HG02571 (cell line): ENCODE measurements around the gene PARP8.
A peak's percentile ranks its signal among the peaks of the same experiment; 100 is the strongest.

Experiments used
- ATAC-seq: cut with Tn5 transposase; IDR thresholded peaks from one replicate; pipeline ENCODE4 v1.9.1; 2021; ENCODE audit warnings: mild to moderate bottlenecking, moderate library complexity; ENCODE audit not compliant: unreplicated experiment

PARP8 gene

DNA sequence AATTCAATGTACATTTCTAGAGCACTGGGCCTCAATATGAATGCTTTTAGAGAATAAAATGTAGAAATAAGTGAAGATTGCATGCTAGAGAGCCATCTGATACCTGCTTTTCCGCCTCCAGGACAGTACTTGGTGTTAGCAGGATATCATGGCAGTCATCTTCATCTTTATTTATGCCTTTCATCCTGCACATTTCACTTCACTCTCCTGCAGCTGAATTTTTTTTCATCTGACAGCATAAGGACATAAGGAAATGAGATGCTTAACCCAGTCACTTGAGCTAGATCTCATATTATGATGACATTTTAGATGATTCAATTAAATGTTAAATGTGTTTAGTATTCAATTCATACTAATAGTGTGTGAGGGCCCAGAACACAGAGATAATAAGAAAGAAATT, 162.6 kb downstream of the PARP8 start:
- ATAC-seq: no peak

GRCh38 chr5:50832657-50833284, 166.3 kb downstream of the PARP8 start:
- ATAC-seq: no peak

GRCh38 chr5:50836356-50836755, 169.9 kb downstream of the PARP8 start:
- ATAC-seq: no peak

DNA sequence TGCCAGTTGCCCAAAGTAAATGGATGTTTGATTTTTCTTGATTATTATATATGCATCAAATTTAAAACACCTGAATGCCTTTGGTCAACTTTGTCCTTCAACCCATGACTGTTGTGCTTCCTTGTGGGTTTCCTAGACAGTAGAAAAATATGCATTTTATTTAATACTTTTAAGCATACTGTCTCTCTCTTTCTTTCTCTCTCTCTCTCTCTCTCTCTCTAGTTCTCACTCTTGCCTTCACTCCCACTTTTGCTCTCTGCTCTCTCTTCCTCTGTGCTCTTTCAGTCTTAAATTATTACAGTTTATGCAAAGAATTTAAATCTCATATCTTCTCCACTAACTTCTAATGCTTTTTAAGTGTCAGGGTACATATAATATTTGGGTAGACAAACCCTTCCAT, 173.0 kb downstream of the PARP8 start:
- no peak for ATAC-seq

DNA sequence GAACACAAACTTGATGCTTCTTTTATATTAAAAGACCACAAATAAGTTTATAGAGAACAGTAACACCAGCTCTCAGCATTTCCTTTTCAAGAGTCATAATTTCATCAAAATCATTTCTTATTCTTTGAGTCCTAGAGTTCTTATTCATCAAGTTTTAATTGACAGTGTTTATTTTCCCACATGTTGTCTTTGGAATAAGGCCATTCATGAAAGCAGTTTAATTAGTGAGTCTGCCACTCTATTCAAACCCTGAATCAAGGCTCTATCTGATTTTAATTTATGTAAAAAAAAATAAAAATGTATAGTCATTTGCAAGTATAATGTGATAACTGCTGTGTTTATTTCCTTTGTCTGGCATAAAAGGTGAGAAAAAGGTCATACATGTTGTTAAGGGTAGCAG, 176.7 kb downstream of the PARP8 start:
- ATAC-seq: no peak

- no peak for ATAC-seq
These were observed 179.8 kb downstream of the PARP8 start for GRCh38 chr5:50846261-50846660.

- no peak for ATAC-seq
These were observed 183.1 kb downstream of the PARP8 start for GRCh38 chr5:50849554-50849953.

GRCh38 chr5:50853151-50853550, 186.7 kb downstream of the PARP8 start:
- peak; percentile 61 for ATAC-seq

DNA sequence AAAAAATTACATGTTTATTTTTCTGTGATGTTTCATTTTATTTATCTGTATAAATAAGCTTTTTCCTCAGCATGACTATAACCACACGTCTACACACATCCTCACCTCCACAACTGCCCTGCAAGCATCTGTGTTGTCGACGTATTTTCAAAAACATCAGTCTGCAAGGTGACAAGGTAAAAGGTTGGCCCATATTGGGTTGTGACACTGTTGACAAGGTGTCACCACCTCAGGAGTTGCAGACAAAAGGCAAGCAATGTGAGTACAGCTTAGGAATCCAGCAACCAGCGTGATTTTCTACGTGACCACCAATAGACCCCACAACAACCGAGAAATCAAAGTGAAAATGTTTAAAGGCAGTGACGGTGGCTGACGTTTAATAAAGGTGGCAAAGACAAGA, 187.6 kb downstream of the PARP8 start:
- ATAC-seq: no peak

DNA sequence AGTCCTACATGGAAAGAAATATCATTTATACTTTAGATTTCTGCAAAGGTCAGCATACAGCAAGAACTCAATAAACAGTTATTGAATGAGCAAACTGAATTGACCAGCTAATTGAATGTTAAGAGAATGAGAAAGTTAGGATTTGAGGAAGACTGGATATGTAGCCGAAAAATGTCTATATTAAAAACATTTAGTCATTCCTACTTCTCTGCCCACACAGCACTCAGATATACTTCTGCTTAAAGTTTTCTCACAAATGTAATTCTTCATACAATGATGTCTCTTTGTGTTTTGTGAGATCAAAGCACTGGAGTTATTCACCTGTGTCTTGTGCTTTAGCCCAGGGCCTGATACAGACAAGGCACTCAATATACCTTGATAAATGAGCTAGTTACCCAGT, 188.6 kb downstream of the PARP8 start:
- no peak for ATAC-seq

DNA sequence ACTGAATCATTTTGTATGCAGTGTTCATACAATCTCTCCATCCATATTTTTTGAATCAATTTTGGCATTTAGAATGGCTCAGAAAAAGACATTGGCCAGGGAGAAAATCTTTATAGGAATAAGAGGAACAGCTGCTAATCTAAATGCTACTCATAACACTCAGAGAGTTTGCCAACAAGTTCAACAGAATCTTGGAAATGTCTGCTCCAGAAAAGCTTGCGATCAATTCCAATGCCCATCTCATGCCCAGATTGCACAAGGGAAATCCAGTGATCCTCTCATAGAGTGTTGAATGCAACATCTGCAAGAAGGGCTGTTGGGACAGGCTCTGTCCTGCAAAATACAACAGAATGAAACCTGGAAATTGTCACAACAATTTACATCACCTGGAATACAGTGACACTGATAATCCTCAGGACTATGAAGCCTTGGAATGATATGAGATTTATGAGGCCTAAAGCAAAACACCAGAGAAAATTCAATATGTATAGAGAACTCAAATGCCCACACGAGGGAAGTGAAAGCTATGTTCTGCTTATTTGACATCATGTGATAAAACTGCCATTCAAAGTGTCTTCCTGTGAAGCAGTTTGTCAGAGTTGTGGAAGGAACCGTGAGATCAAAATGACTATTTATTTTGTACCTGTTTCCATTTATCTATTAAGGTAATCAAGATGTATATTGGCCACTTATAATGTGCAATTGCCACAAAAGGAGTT, 190.1 kb downstream of the PARP8 start:
- ATAC-seq: peak; percentile 67

GRCh38 chr5:50863534-50864170, 197.2 kb downstream of the PARP8 start:
- ATAC-seq: no peak

GRCh38 chr5:50864466-50864865, 198.0 kb downstream of the PARP8 start:
- no peak for ATAC-seq

DNA sequence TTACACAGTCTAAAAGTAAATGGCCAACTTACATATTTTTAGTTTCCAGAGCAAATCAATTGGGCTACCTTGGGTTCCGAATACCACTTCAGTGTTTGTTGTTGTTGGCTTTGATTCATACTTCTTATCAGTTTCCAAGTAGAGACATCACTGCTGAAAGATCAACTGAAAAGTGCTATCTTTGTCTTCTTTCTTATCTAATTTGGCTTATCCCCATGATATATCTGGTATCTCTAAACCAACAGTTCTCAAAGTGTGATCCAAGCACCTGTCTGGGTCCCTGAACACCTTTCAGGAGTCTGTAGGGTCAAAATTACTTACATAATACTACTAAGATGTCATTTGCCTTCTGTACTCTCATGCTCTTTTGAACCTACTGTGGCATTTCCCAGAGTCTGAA, 200.0 kb downstream of the PARP8 start:
- no peak for ATAC-seq

DNA sequence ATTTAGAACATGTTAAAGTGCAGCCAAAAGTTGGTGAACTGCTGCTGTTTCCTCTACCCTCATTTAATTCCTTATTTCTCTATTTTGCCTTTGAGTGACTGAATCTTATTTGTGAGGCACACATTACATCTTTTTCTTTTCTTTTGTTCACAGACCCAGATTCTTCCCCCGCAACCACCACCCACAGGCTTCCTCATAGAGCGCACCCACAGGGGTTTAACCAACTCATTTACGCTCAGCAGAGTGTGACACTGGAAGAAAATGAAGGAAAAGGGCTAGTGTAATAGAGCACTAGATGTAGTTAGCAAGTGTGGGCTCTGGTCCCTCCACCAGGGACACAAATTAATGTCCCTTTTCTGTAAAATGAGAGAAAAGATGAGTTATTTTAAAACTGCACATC, 200.7 kb downstream of the PARP8 start:
- no peak for ATAC-seq

GRCh38 chr5:50873595-50874277, 207.3 kb downstream of the PARP8 start:
- ATAC-seq: no peak

GRCh38 chr5:50874306-50875001, 208.0 kb downstream of the PARP8 start:
- no peak for ATAC-seq

GRCh38 chr5:50875002-50875344, 208.5 kb downstream of the PARP8 start:
- ATAC-seq: no peak

DNA sequence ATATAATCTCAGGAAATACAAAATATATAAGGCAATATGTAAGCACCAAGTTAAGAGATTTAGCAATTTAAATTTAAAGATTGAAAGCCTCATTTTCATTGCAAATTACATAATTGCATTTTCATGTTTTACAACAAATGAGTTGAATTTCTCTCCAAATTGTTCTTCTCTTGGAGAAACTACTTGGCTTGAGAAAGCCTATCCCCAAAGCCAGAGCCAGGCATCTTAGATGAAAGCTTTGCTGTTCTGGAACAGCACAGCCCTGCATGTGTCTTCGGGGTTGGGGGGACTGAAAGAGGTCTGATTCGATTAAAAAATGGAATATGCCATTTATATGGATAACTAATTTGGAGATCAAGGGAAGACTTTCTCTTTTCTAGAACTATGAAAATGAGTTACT, 212.0 kb downstream of the PARP8 start:
- no peak for ATAC-seq

GRCh38 chr5:50881407-50881806, 215.0 kb downstream of the PARP8 start:
- ATAC-seq: no peak

DNA sequence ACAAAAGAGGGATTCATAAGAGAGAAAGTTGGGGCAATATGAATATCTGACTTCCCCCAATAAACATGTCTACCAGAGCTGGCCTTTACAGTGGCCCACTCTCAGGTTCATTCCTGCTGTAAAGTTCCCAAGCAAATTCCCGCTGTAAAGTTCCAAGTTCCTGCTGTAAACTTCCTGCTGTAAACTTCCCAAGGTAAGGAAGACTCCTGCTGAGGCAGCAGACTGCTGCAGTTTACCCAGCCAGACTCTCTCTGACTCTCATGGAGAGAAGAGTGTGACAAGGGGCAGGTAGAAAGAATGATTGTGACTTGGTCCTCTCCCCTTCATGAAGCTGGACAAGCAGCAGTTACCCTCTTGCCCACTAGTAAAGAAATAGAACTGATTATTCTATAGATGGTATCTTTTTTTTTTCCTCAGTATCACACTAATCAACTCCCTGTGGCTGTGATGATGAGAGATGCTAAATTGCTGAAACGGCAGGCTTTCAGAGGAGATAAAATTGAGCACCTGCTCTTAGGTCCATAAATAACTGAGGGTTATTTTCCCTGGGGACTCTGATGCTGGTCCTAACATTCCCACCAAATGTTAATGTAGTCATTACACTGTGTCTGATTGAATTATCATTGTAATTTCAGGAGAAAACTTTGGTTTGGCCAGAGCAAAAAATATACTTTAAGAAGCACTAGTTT, 220.4 kb downstream of the PARP8 start:
- no peak for ATAC-seq
